ENCODE data around the gene NECTIN1.

NECTIN1 gene

DNA sequence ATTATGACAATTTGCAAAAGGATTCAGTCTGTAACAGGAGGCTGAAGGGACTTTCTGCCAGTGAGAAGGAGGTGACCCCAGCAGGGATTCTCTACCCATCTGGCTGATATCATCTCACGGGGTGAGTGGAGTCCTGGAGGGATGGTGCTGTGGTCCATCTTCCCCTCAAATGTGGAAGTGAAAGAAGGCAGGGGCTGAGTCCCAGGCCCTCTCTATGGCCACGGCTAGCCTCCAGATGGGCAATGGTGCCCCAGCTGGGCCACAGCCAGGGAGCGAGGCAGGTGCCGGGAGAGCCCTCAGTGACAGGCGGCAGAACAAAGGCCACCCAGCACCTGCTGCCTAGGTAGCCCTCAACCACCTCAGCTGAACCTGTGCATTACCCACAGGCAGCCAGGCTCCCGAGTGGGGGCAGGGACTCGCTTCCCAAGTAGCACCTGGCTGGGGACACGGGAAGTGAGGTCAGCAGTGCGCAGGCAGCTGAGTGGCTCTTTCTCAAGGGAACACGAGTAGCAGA lies 6.7 kb downstream of the NECTIN1 start:
- CTCF ChIA-PET, result interaction anchor here (1.7 to 2.0 kb wide), 2 partner anchors 13 to 21 kb away, joined by 5 to 7 read pairs; no protein-coding TSS in a partner anchor
- TF ChIP-seq, protein P1, sequence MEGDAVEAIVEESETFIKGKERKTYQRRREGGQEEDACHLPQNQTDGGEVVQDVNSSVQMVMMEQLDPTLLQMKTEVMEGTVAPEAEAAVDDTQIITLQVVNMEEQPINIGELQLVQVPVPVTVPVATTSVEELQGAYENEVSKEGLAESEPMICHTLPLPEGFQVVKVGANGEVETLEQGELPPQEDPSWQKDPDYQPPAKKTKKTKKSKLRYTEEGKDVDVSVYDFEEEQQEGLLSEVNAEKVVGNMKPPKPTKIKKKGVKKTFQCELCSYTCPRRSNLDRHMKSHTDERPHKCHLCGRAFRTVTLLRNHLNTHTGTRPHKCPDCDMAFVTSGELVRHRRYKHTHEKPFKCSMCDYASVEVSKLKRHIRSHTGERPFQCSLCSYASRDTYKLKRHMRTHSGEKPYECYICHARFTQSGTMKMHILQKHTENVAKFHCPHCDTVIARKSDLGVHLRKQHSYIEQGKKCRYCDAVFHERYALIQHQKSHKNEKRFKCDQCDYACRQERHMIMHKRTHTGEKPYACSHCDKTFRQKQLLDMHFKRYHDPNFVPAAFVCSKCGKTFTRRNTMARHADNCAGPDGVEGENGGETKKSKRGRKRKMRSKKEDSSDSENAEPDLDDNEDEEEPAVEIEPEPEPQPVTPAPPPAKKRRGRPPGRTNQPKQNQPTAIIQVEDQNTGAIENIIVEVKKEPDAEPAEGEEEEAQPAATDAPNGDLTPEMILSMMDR (IDR thresholded peaks at IDR 0.05; ENCODE audit: insufficient read depth, low read length, missing control alignments), result no peak
- POLR2A ChIA-PET, result no interaction called here
- H3K4me3 ChIP-seq (ENCODE audit: low read depth, low read length), result no peak overlapping the region
- no peak for DNase-seq (ENCODE audit: low read depth, low spot score)

DNA sequence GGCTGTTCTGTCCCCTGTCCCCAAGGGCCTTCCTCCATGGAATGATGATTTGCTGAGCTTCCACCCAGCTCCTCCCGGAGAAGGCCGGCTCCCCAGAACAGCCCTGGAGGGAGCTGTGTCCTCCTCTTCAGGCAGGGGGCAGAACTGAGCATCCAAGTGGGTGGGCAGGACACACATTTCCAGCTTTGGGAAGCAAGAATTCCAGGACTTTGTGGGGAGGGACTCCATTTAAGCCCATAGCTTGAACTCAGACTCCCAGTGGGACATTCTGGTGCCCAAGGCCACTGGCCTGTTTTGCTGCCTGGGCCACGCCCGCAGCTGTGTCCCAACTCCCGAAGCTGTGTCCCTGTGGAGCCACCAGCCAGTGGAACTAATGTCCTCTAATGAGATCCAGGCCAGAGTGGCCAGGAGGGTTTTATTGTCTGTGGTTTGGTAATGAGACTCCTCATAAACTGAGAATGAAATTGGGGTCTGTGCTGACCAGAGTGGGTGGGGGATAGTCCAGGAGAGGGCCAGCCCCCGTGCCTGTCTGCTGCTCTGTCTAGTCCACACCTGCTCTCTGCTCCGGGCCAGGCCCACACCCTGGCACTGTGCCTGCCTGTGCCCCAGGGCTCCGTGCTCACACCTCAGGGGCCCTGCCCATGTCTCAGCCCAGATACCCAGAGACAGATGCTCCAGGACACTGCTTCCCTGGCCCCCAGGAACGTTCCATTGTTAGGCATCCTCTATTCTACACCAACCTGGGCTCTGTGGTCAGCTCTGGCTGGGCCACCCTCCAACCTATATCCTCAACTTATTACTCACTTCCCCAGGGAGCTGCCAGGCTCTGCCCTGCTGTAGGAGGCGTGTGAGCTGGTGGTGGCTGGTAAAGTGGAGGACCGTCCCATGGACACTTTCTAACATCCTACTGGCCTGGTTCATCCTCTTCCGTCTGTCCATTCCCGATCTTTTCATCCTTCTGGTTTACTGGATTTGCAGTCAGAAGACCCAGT lies 7.6 kb downstream of the NECTIN1 start:
- CTCF ChIA-PET, result interaction anchor here (0.6 to 4.4 kb wide), 16 partner anchors 7 to 387 kb away, joined by 3 to 40 read pairs (median 4); partner anchors contain the start of gene NECTIN1
- H3K4me3 ChIP-seq (ENCODE audit: low read depth, low read length), result no peak overlapping the region

DNA sequence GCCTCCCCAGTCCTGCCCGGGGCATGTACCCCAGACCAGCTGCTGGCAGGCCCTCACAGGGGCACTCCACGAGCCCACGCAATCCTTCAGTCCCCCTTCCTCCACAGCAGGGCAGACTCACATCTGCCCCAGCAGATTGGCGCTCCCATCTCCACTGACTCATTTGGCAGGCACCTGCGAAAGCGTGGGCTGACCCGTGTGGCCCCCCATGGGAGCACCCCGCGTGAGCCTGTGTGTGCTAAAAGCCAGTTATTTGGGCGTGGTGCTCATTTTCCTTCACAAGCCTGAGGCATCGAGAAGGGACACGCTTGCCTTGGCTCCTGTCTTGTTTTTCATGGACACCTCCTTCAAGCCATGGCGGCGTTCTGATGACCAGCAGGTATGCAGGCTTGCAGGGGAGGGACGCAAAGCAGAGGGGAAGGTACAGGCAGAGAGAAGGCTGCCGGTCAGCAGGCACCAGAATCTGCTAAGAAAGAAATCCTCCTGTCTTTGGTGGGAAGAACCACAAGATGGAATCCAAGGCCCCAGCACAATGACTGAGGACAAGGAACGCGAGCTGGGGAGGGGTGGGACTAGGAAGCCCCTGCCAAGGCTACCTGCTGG lies 8.6 kb downstream of the NECTIN1 start:
- TF ChIP-seq, protein P1 (IDR thresholded peaks at IDR 0.05; ENCODE audit: insufficient read depth, low read length, missing control alignments), result no peak
- DNase-seq (ENCODE audit: low read depth, low spot score), result no peak
- H3K4me3 ChIP-seq (ENCODE audit: low read depth, low read length), result no peak overlapping the region
- ChIA-PET POLR2A (no interaction called here), CTCF (interaction anchor here (0.6 to 4.4 kb wide), 14 partner anchors 8 to 388 kb away, joined by 3 to 40 read pairs (median 4); partner anchors contain the start of gene NECTIN1)

More for the DNA sequence above, 7.6 kb downstream of the NECTIN1 start:
- POLR2A ChIA-PET, result interaction anchor here (0.6 kb wide), 1 partner anchor 385 kb away, joined by 3 read pairs; no protein-coding TSS in a partner anchor
- TF ChIP-seq, protein P1 (IDR thresholded peaks at IDR 0.05; ENCODE audit: insufficient read depth, low read length, missing control alignments), result peak; percentile 53
- no peak for DNase-seq (ENCODE audit: low read depth, low spot score)

DNA sequence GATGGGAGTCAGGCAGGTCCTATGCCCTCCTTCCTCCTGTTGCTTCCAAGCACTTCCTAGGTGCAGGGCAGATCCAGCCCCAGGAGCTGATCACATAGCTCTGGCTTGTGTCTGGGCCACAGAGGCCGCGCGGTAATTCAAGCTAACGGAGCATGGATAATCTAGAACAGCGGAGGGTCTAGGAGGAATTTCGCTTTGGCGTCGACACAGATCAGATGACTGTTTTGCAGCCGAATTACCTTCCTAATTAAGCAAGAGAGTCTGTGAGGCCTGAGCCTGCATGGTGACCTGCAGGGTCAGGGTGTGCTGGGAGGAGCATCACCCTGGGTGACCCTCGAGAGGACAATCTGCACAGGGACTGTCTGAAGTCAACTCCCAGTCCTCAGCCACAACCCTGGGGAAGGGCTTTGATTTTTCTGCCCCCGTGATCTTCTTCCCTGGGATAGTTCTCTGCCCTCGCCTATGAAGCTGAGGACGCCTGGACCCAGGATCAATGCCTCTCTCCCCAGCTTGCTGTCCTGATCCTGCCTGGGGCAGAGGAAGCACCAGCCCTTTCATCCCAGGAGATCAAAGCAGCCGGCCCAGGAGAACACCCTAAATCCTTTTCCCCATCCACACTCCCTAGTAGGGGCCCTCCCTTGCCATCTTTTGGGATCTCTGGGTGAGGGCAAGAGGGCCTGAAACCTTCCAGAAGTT lies 11.0 kb downstream of the NECTIN1 start:
- ChIA-PET POLR2A (no interaction called here), CTCF (interaction anchor here (1.2 to 4.4 kb wide), 2 partner anchors 11 to 390 kb away, joined by 4 to 40 read pairs; partner anchors contain the start of gene NECTIN1)
- TF ChIP-seq, protein P1 (IDR thresholded peaks at IDR 0.05; ENCODE audit: insufficient read depth, low read length, missing control alignments), result no peak
- DNase-seq (ENCODE audit: low read depth, low spot score), result no peak
- no peak overlapping the region for H3K4me3 ChIP-seq (ENCODE audit: low read depth, low read length)

DNA sequence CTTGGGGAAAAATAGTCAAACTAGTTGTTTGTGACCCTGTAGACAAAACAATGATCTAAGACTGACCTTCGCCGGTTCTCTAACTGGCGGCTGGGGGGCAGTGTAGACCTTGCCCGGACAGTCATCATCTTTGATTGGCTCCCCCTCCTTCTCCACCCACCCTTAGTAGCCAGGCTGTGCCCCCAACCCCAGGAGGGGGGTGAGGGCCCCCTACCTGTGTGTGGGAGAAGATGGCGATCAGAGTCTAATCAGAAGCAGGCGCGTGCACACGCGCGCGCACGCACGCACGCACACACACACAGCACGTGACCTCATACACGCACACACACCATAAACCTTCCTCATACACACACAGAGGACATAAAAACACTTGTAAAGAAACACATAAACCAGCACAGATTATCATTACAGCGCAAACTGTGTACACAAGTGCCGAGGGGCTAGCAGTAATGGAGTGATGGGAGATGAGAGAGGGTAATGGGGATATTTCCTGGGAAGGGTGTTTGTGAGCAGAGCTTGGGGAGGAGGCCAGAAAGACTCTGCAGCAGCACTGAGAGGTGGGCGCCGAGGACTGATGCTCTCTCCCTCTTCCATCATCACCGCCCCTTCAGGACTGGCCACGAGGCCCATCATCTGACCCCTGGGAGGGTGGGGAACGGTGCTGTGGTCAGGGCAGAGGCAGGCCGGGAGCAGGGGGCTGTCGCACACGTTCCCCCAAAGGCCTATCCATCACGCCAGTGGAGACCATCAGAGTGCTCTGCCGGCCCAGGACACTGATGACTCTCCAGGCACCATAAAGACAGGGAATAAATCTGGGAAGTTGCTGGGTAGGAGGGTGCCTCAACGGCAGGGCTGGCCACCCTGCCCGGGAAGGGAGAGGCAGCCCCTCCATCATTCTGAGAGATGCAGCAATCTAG lies 12.2 kb downstream of the NECTIN1 start:
- ChIA-PET POLR2A (no interaction called here), CTCF (interaction anchor here (1.2 to 4.4 kb wide), 3 partner anchors 12 to 391 kb away, joined by 3 to 40 read pairs (median 10); partner anchors contain the start of gene NECTIN1)
- TF ChIP-seq, protein P1 (IDR thresholded peaks at IDR 0.05; ENCODE audit: insufficient read depth, low read length, missing control alignments), result no peak
- H3K4me3 ChIP-seq (ENCODE audit: low read depth, low read length), result no peak overlapping the region
- DNase-seq (ENCODE audit: low read depth, low spot score), result no peak
